Glomerular visceral epithelial cell (primary cell): Measurements from ENCODE around the gene SLC10A2.
"Not testable (repeated sequence)": the region's sequence is repeated elsewhere in the genome, so short reads cannot be mapped to it uniquely, and the experiment has no call there.

Source experiments
- DNase-seq: peaks from one replicate; pipeline ENCODE4 v3.0.0-alpha.2; 2016; ENCODE audit errors: extremely low spot score

Gene SLC10A2, protein sequence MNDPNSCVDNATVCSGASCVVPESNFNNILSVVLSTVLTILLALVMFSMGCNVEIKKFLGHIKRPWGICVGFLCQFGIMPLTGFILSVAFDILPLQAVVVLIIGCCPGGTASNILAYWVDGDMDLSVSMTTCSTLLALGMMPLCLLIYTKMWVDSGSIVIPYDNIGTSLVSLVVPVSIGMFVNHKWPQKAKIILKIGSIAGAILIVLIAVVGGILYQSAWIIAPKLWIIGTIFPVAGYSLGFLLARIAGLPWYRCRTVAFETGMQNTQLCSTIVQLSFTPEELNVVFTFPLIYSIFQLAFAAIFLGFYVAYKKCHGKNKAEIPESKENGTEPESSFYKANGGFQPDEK

GRCh38 chr13:103066079-103066780 is at the start of gene SLC10A2:
Gene SLC10A2, minus strand, starts transcription at chr13:103066417. Its CDS starts 168 bp downstream, at chr13:103066249.
- no peak for DNase-seq

- DNase-seq = no peak
Measured at GRCh38 chr13:103107580-103107979, 41.4 kb upstream of the SLC10A2 start.

DNA sequence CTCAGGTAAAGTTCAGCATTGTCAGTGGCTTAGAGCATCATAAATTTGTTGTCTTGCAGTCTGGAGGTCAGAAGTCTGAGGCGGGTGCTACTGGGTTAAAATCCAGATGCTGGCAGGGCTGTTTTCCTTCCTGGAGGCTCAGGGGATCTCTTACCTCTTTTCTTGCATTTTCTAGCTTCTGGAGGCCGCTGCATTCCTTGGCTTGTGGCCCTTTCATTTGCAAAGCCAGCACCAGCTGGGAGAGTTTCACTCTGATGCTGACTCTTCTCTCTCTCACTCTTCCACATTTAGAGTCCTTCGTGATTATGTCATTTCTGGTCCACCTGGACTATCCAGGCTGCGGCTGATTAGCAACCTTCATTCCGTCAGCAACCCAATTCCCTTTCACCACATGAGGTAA is 38.1 kb upstream of the SLC10A2 start:
- no peak for DNase-seq

DNA sequence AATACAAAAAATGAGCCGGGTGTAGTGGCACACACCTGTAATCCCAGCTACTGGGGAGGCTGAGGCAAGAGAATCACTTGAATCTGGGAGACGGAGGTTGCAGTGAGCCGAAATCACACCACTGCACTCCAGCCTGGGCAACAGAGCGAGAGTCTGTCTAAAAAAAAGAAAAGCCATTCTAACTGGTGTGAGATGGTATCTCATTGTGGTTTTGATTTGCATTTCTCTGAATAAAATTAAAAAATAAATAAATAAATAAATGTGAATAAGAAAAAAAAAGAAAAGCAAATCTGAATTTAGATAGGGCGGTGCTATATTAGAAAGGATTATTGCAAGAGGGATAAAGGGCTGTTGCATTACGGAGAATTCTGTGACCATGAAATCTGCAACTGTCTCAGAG is 37.2 kb upstream of the SLC10A2 start:
- not testable (repeated sequence) for DNase-seq

DNA sequence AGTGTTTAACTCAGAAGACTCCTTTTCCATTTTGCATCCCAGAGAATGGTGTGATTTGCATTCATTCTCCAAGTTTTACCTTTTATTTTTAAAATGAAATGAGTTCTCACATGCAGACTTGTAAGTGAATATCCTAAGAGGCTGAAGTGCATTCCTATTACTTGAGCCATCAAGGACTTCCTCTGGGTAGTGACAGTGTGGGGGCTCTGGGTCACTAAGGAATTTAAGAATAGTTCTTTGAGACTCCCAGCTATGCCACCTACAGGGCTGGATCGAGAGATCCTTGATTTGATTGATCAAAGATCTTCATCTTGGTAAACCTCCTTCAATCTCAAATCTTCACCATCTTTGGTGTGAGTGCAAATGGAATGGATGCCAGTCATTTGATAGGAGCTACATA is 36.3 kb upstream of the SLC10A2 start:
- no peak for DNase-seq

GRCh38 chr13:103101901-103102300 is 35.7 kb upstream of the SLC10A2 start:
- DNase-seq = no peak

DNA sequence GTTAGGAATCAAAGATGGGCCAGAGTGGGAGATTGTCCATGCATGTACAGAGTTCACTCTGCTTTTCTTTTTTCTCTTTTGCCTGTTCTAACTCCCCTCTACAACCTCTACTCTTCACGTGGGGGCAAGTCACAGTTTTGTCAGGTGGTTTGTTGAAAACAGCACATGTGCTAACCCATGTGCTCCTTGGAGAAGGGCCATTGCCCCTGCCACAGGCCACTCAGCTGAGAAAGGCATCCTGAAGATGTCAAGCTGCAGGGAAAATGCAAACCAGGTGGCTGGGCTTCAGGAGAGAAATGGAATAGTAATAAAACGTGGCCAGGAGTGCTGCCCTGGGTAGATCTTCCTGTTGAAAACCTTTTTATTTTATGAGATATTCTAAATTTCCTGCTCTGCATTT is 35.3 kb upstream of the SLC10A2 start:
- no peak for DNase-seq

DNA sequence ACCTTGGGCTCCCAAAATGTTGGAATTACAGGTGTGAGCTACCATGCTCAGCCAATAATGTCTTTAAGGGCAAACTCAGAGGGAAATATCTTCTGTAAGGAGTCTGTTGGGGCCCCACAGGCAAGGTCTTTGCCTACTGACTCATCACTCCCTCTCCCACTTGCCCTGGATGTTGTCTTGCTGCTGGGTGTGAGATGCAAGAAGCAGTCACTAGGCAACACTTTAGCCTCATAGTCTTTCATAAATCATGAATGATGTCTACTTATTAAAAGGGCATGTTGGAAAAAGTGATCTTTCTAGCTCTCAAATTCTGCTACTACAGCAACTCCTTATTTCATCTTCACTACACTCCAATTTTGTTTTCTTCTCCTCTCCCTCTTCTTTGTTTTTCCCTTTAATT is 34.6 kb upstream of the SLC10A2 start:
- DNase-seq = no peak

DNA sequence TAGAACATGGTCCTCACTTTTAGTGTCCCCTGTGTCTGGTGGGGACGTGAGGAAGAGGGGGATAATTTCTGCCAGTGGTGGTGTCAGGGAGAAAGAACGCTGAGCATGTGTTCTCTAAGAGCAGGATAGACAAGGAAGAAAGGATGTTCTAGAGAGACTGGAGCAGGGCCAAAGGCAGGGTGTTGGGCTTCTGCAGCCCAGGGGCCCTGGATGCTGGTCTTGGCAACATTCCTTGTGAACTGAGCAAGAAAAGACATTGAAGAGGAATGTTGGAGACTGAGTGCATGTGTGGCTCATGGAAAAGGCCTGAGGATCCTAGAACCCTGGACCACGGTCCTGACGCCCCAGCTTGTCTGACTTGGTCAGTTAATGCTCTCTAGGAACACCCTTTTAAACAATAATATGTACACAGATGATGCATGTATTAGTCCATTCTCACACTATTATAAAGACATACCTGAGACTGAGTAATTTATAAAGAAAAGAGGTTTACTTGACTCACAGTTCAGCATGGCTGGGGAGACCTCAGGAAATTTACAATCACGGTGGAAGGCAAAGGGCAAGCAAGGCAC is 33.6 kb upstream of the SLC10A2 start:
- DNase-seq = no peak

GRCh38 chr13:103098535-103098934 is 32.3 kb upstream of the SLC10A2 start:
- no peak for DNase-seq

DNA sequence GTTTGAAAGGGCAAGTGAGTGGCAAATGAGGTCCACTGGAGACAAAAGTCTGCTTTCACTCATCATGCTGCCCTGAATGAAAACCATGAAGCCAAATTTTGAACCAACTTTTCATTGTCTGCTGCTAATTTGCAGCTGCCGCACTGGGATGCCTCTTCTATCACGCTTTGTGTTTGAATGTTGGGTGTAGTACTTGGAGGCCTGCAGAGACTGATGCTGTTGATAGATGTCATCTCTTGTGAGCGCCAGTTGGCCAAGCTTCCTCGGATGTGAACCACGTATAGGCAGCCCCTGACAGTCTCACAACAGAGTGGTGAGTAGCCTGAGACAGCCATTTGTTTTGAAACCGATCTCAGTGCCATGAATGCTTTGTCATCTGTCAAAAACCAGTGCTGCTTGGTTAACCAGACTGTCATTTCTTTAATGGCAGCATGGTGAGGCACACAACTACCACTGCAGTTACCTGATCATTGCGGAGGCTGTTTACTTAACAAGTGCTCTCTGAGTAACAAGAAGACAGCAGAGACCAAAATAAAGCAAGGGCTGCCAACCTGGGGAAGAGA is 31.2 kb upstream of the SLC10A2 start:
- no peak for DNase-seq

GRCh38 chr13:103093649-103094048 is 27.4 kb upstream of the SLC10A2 start:
- DNase-seq = not testable (repeated sequence)

GRCh38 chr13:103087275-103087674 is 21.1 kb upstream of the SLC10A2 start:
- no peak for DNase-seq

GRCh38 chr13:103081435-103081834 is 15.2 kb upstream of the SLC10A2 start:
- DNase-seq = no peak

DNA sequence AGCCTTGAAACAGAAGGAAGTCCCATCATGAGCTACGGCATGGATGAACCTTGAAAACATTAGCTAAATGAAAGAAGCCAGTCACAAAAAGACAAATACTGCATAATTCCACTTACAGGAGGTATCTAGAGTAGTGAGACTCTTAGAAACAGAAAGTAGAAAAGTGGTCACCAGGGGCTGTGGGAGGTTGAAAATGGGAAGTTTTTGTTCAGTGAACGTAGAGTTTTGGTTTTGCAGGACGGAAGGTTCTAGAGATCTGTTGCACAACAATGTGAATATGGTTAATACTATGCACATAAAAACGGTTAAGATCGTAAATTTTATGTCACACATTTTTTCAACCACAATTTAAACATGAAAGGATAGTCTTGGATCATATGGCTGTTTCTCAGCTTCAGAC is 11.9 kb upstream of the SLC10A2 start:
- DNase-seq = no peak

- no peak for DNase-seq
Measured at GRCh38 chr13:103068836-103069235, 2.6 kb upstream of the SLC10A2 start.

DNA sequence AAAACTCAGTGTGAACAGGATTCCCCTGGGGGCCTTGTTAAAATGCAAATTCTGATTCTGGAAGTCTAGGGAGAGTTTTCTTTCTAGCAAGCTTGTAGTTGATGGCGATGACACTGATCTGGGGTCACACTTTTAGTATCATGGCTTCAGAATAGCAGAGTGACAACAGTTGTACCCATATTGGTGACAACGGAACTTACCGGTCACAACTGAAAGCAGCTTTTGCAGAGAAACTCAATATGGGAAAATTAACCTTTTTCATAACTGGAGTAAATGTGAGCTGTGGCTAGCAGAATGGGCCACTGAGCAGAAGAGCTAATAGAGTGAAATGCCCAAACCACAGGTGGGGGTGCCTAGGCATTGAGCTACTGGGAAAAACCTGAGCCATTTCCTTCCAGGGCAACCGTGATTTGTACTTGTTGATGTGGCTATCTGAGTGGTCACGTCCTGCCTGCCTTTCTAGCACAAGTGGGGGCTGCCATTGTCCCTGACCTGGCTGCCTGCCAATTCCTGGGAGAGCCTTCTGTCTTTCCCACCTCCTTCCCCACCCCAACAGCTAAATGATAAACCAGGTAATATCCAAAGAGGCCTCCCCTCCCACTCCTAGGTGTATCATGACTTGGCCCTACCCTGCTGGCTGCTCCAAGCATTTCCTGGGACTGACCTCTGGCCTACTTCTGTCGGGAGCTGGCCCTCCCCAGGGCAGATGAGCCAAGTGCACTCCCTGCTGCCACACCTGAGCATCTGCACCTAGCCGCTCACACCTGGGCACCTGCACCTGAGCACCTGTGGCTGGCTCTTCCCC is 1.7 kb upstream of the SLC10A2 start:
- no peak for DNase-seq

DNA sequence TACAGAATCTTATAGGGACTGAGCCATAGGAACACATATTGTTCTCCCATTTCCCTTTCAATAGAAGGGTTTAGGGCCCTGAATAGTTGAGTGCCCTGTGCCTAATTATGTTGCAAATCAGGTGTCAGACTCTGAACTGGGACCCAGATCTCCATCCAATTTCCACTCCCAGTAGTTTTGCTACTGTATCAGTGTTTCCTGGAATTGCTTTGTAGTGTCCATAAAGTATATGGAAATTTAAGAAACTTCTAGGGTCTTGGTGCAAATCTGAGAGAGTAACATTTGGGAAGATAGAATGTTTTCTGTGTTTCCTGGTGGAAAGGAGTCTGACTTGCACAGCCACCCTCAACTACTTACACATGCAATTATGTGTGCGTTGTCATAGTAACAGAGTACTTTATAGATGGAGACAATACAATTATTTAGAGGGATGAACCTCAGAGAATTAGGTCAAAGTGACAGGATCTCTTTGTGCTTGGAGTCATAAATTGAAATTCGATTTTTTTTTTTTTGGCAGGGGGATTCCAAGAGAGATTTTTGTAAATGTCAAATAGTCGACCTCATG is 646 bp upstream of the SLC10A2 start:
- no peak for DNase-seq

DNA sequence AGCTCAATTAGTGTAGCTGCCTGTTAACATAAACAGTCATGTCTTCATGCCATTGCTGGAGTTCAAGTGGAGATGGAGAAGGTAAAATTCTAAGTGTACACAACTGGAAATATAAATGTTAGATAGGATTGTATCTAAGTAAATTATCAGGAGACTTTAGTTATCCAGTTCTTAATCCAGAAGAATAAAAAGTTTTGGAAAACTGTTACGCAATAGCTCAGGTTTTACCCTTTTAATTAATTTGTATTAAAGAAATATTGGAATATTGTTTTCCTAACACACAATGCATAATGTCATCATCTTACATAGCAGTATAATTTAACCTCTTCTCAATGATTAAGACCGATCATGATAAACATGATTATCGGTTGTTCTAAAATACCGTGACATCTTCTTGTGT is 2.8 kb downstream of the SLC10A2 start:
- DNase-seq = no peak

- DNase-seq = no peak
Measured at GRCh38 chr13:103062079-103062478, 4.1 kb downstream of the SLC10A2 start.

DNA sequence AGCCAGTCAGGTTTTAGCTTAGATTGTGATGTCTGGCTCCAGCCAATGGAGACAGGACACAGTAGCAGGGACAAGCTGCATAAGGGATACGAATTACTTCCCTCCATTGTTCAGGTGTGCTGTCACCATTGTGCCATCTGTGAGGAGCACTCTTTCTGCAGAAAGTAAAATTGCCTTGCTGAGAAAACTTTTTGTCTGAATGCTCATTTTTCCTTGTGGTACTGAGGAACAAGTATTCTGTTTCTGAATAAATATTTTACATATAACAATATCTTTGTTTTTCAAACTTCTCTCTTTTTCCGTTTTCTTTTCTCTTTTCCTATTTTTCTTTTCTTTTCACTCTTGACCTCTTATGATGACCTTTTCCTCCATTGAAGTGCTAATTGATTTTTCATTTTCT is 10.2 kb downstream of the SLC10A2 start:
- no peak for DNase-seq

GRCh38 chr13:103055166-103055565 is 11.1 kb downstream of the SLC10A2 start:
- DNase-seq = no peak
